CD4-positive, alpha-beta memory T cell (primary cell): ENCODE results near the gene ZNF701. TPM values are rescaled to one million over a fixed set of nuclear protein-coding genes. Genes with fewer than 3 reads are reported as not detected.
A peak's percentile ranks its signal among the peaks of the same experiment; 100 is the strongest.
"Not testable (repeated sequence)": the region's sequence is repeated elsewhere in the genome, so short reads cannot be mapped to it uniquely, and the experiment has no call there.

Source experiments
- CTCF ChIA-PET: fragments of 350-600 bp; sonication (Branson Sonifier 250); formaldehyde crosslinking; loops from one replicate; lab custom pipeline; 2021; ENCODE audit warnings: inconsistent platforms; ENCODE audit not compliant: partially characterized antibody; lab: Charles Lee
- POLR2A ChIA-PET: fragments of 350-600 bp; sonication (Branson Sonifier 250); formaldehyde crosslinking; loops from one replicate; lab custom pipeline; 2021; ENCODE audit not compliant: partially characterized antibody; lab: Charles Lee
- DNase-seq, 5 donors: peaks; one replicate each; pipeline versions ENCODE4 v3.0.0 to v3.0.0-alpha.2; 2020 to 2022; ENCODE audit warnings: mixed read lengths in 1 of 5
- H3K27ac ChIP-seq: one replicate; pipeline ENCODE4 v1.7.0; 2013; ENCODE audit warnings: low read depth, low read length
- H3K27me3 ChIP-seq: 2 replicates; pipeline ENCODE4 v1.7.0; 2013; ENCODE audit warnings: mild to moderate bottlenecking, low read length, moderate library complexity; ENCODE audit not compliant: insufficient read depth
- H3K36me3 ChIP-seq: 2 replicates; pipeline ENCODE4 v1.7.0; 2013; ENCODE audit warnings: mild to moderate bottlenecking, low read length, moderate library complexity; ENCODE audit not compliant: insufficient read depth
- H3K4me1 ChIP-seq: 2 replicates; pipeline ENCODE4 v1.7.0; 2013; ENCODE audit warnings: mild to moderate bottlenecking, low read length, moderate library complexity; ENCODE audit not compliant: insufficient read depth
- H3K4me3 ChIP-seq, 2 donors: one replicate each; pipeline ENCODE4 v1.7.0; 2013; ENCODE audit warnings: low read length in 2 of 2, mild to moderate bottlenecking in 1 of 2
- H3K9me3 ChIP-seq, 2 donors: one replicate each; pipeline ENCODE4 v1.7.0; 2013; ENCODE audit warnings: low read length in 2 of 2, control low read depth in 1 of 2; ENCODE audit not compliant: control insufficient read depth in 1 of 2
- H3K27ac Mint-ChIP-seq, 7 donors: one replicate each; pipeline ENCODE4 v1.8.0; 2020 to 2021; ENCODE audit warnings: mixed read lengths in 7 of 7, mild to moderate bottlenecking in 6 of 7, inconsistent platforms in 3 of 7, moderate library complexity in 3 of 7
- H3K27me3 Mint-ChIP-seq, 2 donors: one replicate each; pipeline ENCODE4 v1.8.0; 2020 to 2021; ENCODE audit warnings: mixed read lengths in 2 of 2
- H3K36me3 Mint-ChIP-seq, 2 donors: one replicate each; pipeline ENCODE4 v1.8.0; 2020 to 2021; ENCODE audit warnings: mixed read lengths in 2 of 2, inconsistent platforms in 1 of 2, mild to moderate bottlenecking in 1 of 2
- H3K4me1 Mint-ChIP-seq, 4 donors: one replicate each; pipeline ENCODE4 v1.8.0; 2020 to 2021; ENCODE audit warnings: mixed read lengths in 4 of 4, mild to moderate bottlenecking in 1 of 4
- H3K4me3 Mint-ChIP-seq, 8 donors: one replicate each; pipeline ENCODE4 v1.8.0; 2020 to 2021; ENCODE audit warnings: mixed read lengths in 8 of 8, mild to moderate bottlenecking in 7 of 8, moderate library complexity in 6 of 8, inconsistent platforms in 3 of 8
- H3K9me3 Mint-ChIP-seq, 8 donors: one replicate each; pipeline ENCODE4 v1.8.0; 2020 to 2021; ENCODE audit warnings: mixed read lengths in 8 of 8, mild to moderate bottlenecking in 5 of 8, inconsistent platforms in 3 of 8, moderate library complexity in 1 of 8
- intact Hi-C: fragments of 100-400 bp; cut with micrococcal nuclease; formaldehyde crosslinking; loops from one replicate; pipeline ENCODE4 v1.15.1; 2023
- polyA plus RNA-seq, 2 donors: library from polyadenylated mRNA; unstranded; fragments of 300-500 nt; fragmentation: Illumina TruSeq; gene quantifications; one replicate each; pipeline ENCODE4 v1.2.3, GENCODE V29; 2021
- total RNA-seq, 2 experiments: library from RNA; stranded (reverse); gene quantifications; one replicate each; pipeline ENCODE4 v1.2.3, GENCODE V29; 2021

The ZNF701 gene
- total and polyA plus RNA-seq, 4 experiments from 2014 or later: 10.7 to 51.7 (median 36.0) TPM

DNA sequence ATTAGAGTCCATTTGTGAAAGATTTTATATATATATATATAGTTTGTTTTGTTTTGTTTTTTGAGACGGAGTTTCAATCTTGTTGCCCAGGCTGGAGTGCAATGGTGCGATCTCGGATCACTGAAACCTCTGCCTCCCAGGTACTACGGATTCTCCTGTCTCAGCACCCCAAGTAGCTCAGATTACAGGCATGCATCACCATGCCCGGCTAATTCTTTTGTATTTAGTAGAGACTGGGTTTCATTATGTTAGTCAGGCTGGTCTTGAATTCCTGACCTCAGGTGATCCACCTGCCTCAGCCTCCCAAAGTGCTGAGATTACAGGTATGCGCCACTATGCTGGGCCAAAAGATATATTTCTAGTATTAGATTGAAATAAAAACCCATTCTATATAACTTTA is 4.0 kb upstream of the ZNF701 start:
- CTCF ChIA-PET: no interaction called here
- H3K4me3 Mint-ChIP-seq: no peak overlapping the region
- H3K27ac Mint-ChIP-seq: no peak overlapping the region
- Histone ChIP-seq H3K27me3 (no peaks in the 10 kb centered on the region), H3K4me3 (no peak overlapping the region), H3K4me1 (peaks cover 10% of the 10 kb centered on the region), H3K9me3 (peaks cover 0 to 20% of the 10 kb centered on the region in 2 donors), H3K36me3 (no peaks in the 10 kb centered on the region), H3K27ac (no peak overlapping the region)
- peaks cover 9 to 15% (median 13%) of the 10 kb centered on the region in 4 donors for H3K4me1 Mint-ChIP-seq
- POLR2A ChIA-PET: interaction anchor here (1.7 kb wide), 1 partner anchor 14 kb away, joined by 4 read pairs; no protein-coding TSS in a partner anchor
- H3K36me3 Mint-ChIP-seq: peaks cover 41 to 44% of the 10 kb centered on the region in 2 donors
- no peak for DNase-seq
- intact Hi-C loops: no loop called here
- H3K27me3 Mint-ChIP-seq: no peaks in the 10 kb centered on the region
- peaks cover 3 to 65% (median 51%) of the 10 kb centered on the region in 8 donors for H3K9me3 Mint-ChIP-seq

DNA sequence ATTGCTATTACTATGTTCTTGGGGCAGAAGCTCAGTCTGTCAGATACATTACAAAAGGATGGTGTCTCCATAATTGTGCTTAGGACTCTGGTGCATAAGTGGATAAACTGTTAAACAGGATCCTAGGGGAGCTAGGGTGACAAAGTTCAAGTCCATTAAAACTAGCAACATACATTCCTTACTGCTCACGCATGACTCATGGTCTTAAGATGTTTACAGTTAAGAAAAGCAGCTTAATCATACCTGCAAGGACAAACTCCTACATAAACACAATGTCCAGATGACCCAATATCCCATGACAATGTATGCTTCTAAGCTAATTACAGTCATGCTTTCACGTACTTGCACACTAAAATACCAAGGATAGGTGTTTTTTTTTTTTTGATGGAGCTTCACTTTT is 3.5 kb upstream of the ZNF701 start:
- CTCF ChIA-PET: interaction anchor here (1.0 kb wide), 1 partner anchor 40 kb away, joined by 3 read pairs; no protein-coding TSS in a partner anchor
- DNase-seq: no peak
- no peak overlapping the region for H3K4me3 Mint-ChIP-seq
- intact Hi-C loops: no loop called here
- H3K4me3 ChIP-seq: no peak overlapping the region
- H3K9me3 Mint-ChIP-seq: peaks cover 3 to 63% (median 48%) of the 10 kb centered on the region in 8 donors
- peaks cover 0 to 16% of the 10 kb centered on the region in 2 donors for H3K9me3 ChIP-seq
- POLR2A ChIA-PET: interaction anchor here (0.7 to 1.7 kb wide), 2 partner anchors 13 to 71 kb away, joined by 3 to 4 read pairs; no protein-coding TSS in a partner anchor
- no peak overlapping the region for H3K27ac ChIP-seq
- peak overlapping the region in 1 of 7 donors; percentile 42 for H3K27ac Mint-ChIP-seq
- no peaks in the 10 kb centered on the region for H3K27me3 Mint-ChIP-seq
- peaks cover 15% of the 10 kb centered on the region for H3K4me1 ChIP-seq
- no peaks in the 10 kb centered on the region for H3K36me3 ChIP-seq
- H3K4me1 Mint-ChIP-seq: peaks cover 12 to 20% (median 17%) of the 10 kb centered on the region in 4 donors
- peaks cover 44% of the 10 kb centered on the region in 2 donors for H3K36me3 Mint-ChIP-seq
- H3K27me3 ChIP-seq: no peaks in the 10 kb centered on the region

DNA sequence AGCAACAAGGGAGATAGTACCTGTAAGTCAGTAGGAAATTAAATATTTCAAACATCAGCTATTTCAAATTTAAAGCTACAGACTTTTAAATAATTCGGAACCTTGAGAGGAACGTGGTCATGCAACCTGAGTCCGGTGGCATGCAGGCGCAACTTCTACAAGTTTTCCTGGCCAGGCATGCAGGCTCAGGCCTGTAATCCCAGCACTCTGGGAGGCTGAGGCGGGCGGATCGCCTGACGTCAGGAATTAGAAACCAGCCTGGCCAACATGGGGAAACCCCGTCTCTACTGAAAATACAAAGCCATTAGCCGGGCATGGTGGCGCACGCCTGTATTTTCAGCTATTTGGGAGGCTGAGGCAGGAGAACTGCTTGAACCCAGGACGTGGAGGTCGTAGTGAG is 2.2 kb upstream of the ZNF701 start:
- Histone ChIP-seq H3K27me3 (no peaks in the 10 kb centered on the region), H3K4me3 (no peak overlapping the region), H3K9me3 (peaks cover 0 to 14% of the 10 kb centered on the region in 2 donors), H3K27ac (no peak overlapping the region), H3K36me3 (peaks cover 6% of the 10 kb centered on the region), H3K4me1 (peaks cover 16% of the 10 kb centered on the region)
- peaks cover 14 to 32% (median 28%) of the 10 kb centered on the region in 4 donors for H3K4me1 Mint-ChIP-seq
- H3K4me3 Mint-ChIP-seq: no peak overlapping the region
- CTCF ChIA-PET: no interaction called here
- H3K9me3 Mint-ChIP-seq: peaks cover 3 to 53% (median 39%) of the 10 kb centered on the region in 8 donors
- intact Hi-C loops: no loop called here
- peaks cover 43 to 47% of the 10 kb centered on the region in 2 donors for H3K36me3 Mint-ChIP-seq
- DNase-seq: no peak
- no peaks in the 10 kb centered on the region for H3K27me3 Mint-ChIP-seq
- POLR2A ChIA-PET: interaction anchor here (0.6 to 1.7 kb wide), 2 partner anchors 12 to 142 kb away, joined by 4 read pairs; no protein-coding TSS in a partner anchor
- H3K27ac Mint-ChIP-seq: no peak overlapping the region

DNA sequence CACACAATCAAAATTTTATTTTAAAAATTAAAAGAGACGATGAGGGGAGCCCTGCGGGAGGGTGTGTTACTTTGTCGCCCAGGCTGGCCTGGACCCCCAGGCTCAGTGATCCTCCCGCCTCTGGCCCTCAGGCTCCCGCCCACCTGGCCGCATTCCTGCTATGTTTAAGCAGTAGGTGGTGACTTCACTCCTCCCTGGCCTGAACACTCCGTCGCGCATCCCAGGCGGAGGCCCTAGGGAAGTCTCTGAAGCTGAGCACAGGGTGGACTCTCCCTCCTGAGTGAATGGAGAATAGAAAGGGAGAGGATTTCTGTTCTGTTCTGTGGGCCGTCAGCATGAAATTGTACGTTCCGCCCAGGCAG is 468 bp upstream of the ZNF701 start:
- intact Hi-C loops, H3K27me3 ChIP-seq, POLR2A ChIA-PET, H3K27me3 Mint-ChIP-seq, DNase-seq, CTCF ChIA-PET: not testable (repeated sequence)
- H3K4me1 Mint-ChIP-seq: peaks cover 16 to 41% (median 34%) of the 10 kb centered on the region in 4 donors
- peak overlapping the region; percentile 91 to 98 (median 96) for H3K4me3 Mint-ChIP-seq
- H3K27ac Mint-ChIP-seq: peak overlapping the region; percentile 83 to 99 (median 97)
- peak overlapping the region in 1 of 2 donors; percentile 96 for H3K4me3 ChIP-seq
- peaks cover 3 to 48% (median 32%) of the 10 kb centered on the region in 8 donors for H3K9me3 Mint-ChIP-seq
- peaks cover 16% of the 10 kb centered on the region for H3K4me1 ChIP-seq
- H3K9me3 ChIP-seq: peaks cover 0 to 11% of the 10 kb centered on the region in 2 donors
- peak overlapping the region; percentile 67 for H3K27ac ChIP-seq
- H3K36me3 Mint-ChIP-seq: peaks cover 45 to 51% of the 10 kb centered on the region in 2 donors
- peaks cover 22% of the 10 kb centered on the region for H3K36me3 ChIP-seq

DNA sequence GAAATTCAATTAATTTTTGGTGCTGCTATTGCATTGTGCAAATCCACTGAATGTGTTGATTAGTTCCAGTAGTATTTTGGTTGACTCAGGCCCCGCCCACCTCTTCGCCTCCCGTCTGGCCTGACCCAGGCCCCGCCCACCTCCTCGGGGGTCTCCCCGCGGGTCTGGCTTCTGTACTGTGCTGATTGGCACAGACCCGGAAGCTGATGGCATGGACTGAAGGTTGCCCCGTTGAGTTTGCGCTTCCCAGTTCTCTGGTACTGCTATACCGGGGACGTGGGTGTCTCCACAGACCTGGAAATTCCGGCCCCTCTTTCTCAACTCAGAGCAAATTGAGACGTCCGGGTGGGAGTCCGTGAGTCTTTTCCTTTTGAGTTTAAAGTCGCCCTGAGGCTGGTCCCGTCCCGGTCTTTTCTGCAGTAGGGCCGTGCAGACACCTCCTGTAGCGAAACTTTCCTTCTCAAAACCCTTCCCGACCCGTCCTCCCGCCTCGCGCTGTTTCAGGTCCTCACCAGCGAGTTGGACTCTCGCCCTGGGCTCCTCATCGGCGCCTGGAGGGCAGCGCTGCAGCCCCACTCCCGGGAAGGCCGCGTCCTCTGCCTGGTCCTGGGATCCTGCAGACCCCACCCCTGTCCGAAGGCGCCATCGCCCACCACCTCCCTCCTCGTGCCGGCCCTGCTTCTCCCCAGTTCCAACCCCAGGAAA is 14.8 kb downstream of the ZNF701 start:
- H3K9me3 ChIP-seq: peaks cover 6 to 32% of the 10 kb centered on the region in 2 donors
- H3K36me3 ChIP-seq: peaks cover 24% of the 10 kb centered on the region
- intact Hi-C loops: no loop called here
- H3K4me1 Mint-ChIP-seq: peaks cover 0 to 7% (median 3%) of the 10 kb centered on the region in 4 donors
- CTCF ChIA-PET: no interaction called here
- no peak overlapping the region for H3K27ac ChIP-seq
- no peak overlapping the region for H3K4me3 Mint-ChIP-seq
- POLR2A ChIA-PET: no interaction called here
- peaks cover 2 to 71% (median 60%) of the 10 kb centered on the region in 8 donors for H3K9me3 Mint-ChIP-seq
- no peak for DNase-seq
- H3K27me3 ChIP-seq: no peaks in the 10 kb centered on the region
- no peaks in the 10 kb centered on the region for H3K4me1 ChIP-seq
- H3K36me3 Mint-ChIP-seq: peaks cover 53 to 55% of the 10 kb centered on the region in 2 donors
- no peak overlapping the region for H3K27ac Mint-ChIP-seq
- no peak overlapping the region for H3K4me3 ChIP-seq
- no peaks in the 10 kb centered on the region for H3K27me3 Mint-ChIP-seq

DNA sequence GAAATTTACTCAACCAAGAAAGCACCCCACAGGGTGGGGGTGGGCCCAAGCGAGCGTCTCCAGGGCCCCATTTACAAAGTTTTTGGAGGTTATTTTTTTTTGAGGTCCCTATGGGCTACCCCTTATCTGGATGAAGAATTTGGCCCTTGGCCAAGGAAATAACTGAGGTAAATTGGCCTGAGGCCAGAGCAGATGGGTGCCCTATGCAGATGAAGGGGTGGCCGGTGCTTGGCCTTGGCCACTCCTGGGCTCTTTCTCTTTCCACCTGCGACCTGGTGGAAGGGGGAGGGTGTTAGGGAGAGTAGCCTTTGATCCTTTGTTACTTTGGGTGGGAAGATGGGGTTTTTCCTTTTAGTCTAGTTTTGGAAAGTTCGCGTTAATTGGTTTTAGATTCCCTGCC is 15.5 kb downstream of the ZNF701 start:
- POLR2A ChIA-PET: no interaction called here
- peaks cover 2 to 68% (median 57%) of the 10 kb centered on the region in 8 donors for H3K9me3 Mint-ChIP-seq
- no peak overlapping the region for H3K4me3 ChIP-seq
- no peak overlapping the region for H3K4me3 Mint-ChIP-seq
- H3K4me1 Mint-ChIP-seq: peaks cover 0 to 7% (median 3%) of the 10 kb centered on the region in 4 donors
- peaks cover 54 to 55% of the 10 kb centered on the region in 2 donors for H3K36me3 Mint-ChIP-seq
- no peaks in the 10 kb centered on the region for H3K27me3 ChIP-seq
- H3K9me3 ChIP-seq: peaks cover 6 to 32% of the 10 kb centered on the region in 2 donors
- CTCF ChIA-PET: no interaction called here
- DNase-seq: no peak
- H3K27ac Mint-ChIP-seq: no peak overlapping the region
- H3K4me1 ChIP-seq: no peaks in the 10 kb centered on the region
- intact Hi-C loops: no loop called here
- peaks cover 19% of the 10 kb centered on the region for H3K36me3 ChIP-seq
- no peak overlapping the region for H3K27ac ChIP-seq
- H3K27me3 Mint-ChIP-seq: no peaks in the 10 kb centered on the region

DNA sequence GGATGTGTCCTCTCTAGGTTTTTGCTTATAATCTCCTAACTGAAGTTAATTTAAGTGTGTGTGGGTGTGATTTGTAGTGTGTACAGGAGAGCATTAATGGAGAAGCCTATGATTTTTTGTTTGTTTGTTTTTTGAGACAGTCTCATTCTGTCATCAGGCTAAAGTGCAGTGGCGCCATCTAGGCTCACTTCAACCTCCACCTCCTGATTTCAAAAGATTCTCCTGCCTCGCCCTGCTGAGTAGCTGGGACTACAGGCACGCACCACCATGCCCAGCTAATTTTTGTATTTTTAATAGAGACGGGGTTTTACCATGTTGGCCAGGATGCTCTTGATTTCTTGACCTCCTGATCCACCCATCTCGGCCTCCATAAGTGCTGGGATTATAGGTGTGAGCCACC is 20.6 kb downstream of the ZNF701 start:
- Mint-ChIP-seq H3K27me3 (no peaks in the 10 kb centered on the region), H3K9me3 (peaks cover 0 to 49% (median 24%) of the 10 kb centered on the region in 8 donors), H3K27ac (peak overlapping the region in 1 of 7 donors; percentile 25), H3K36me3 (peaks cover 44 to 49% of the 10 kb centered on the region in 2 donors), H3K4me3 (no peak overlapping the region), H3K4me1 (peaks cover 0 to 7% (median 3%) of the 10 kb centered on the region in 4 donors)
- H3K27ac ChIP-seq: no peak overlapping the region
- no peak overlapping the region for H3K4me3 ChIP-seq
- DNase-seq: no peak
- H3K9me3 ChIP-seq: peaks cover 0 to 5% of the 10 kb centered on the region in 2 donors
- POLR2A ChIA-PET: interaction anchor here (0.6 kb wide), 1 partner anchor 343 kb away, joined by 3 read pairs; no protein-coding TSS in a partner anchor
- intact Hi-C loops: no loop called here
- no peaks in the 10 kb centered on the region for H3K4me1 ChIP-seq
- CTCF ChIA-PET: no interaction called here
- H3K36me3 ChIP-seq: no peaks in the 10 kb centered on the region
- no peaks in the 10 kb centered on the region for H3K27me3 ChIP-seq
